Measurements from ENCODE around the gene EPPIN.
"Not testable (repeated sequence)": the region's sequence is repeated elsewhere in the genome, so short reads cannot be mapped to it uniquely, and the experiment has no call there.

DNA sequence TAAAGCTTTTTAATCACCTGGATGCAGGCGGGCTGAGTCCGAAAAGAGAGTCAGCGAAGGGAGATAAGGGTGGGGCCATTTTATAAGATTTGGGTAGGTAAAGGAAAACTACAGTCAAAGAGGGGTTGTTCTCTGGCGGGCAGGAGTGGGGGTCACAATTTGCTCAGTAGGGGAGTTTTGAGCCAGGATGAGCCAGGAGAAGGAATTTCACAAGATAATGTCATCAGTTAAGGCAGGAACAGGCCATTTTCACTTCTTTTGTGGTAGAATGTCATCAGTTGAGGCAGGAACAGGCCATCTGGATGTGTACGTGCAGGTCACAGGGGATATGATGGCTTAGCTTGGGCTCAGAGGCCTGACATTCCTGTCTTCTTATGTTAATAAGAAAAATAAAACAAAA lies 37.1 kb upstream of the EPPIN start:
- TF ChIP-seq, protein P1, sequence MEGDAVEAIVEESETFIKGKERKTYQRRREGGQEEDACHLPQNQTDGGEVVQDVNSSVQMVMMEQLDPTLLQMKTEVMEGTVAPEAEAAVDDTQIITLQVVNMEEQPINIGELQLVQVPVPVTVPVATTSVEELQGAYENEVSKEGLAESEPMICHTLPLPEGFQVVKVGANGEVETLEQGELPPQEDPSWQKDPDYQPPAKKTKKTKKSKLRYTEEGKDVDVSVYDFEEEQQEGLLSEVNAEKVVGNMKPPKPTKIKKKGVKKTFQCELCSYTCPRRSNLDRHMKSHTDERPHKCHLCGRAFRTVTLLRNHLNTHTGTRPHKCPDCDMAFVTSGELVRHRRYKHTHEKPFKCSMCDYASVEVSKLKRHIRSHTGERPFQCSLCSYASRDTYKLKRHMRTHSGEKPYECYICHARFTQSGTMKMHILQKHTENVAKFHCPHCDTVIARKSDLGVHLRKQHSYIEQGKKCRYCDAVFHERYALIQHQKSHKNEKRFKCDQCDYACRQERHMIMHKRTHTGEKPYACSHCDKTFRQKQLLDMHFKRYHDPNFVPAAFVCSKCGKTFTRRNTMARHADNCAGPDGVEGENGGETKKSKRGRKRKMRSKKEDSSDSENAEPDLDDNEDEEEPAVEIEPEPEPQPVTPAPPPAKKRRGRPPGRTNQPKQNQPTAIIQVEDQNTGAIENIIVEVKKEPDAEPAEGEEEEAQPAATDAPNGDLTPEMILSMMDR (IDR thresholded peaks at IDR 0.05 in 8 of 11, conservative IDR thresholded peaks at IDR 0.05 in 3 of 11): not testable (repeated sequence)
- not testable (repeated sequence) for TF ChIP-seq POLR2A (IDR thresholded peaks at IDR 0.05)
